ENCODE data around the gene ZNF487.

GRCh38 chr10:43411536-43411935, 25.4 kb upstream of the ZNF487 start:
- no peak for TF ChIP-seq REST (IDR thresholded peaks at IDR 0.05; ENCODE audit: insufficient read depth in 1 of 2, low read depth in 2 of 2, low read length in 2 of 2)
- no peak for TF ChIP-seq TAF1 (IDR thresholded peaks at IDR 0.05; ENCODE audit: borderline replicate concordance, insufficient read depth, low read length)

All from PFSK-1 (cell line).